Endothelial cell of umbilical vein (primary cell): ENCODE measurements around the gene EEF1A1. TPM values are rescaled to one million over a fixed set of nuclear protein-coding genes. Genes with fewer than 3 reads are reported as not detected.

Experiments used
- BruUV-seq: library from RNA; stranded (reverse); fragments of 400-500 nt; replicated peaks from 2 replicates; lab custom pipeline; 2021; lab: Mats Ljungman, UMichigan
- CTCF ChIA-PET: fragments of 300-600, 350-600 bp; sonication (Branson Sonifier 250); formaldehyde crosslinking; loops from one replicate; lab custom pipeline; 2021; ENCODE audit warnings: antibody characterized with exemption, inconsistent platforms; lab: Charles Lee
- POLR2A ChIA-PET: fragments of 300-600, 350-600 bp; sonication (Branson Sonifier 250); formaldehyde crosslinking; loops from one replicate; lab custom pipeline; 2021; ENCODE audit warnings: antibody characterized with exemption, inconsistent platforms; lab: Charles Lee
- DNase-seq: peaks from one replicate; pipeline ENCODE4 v3.0.0-alpha.2; 2011; ENCODE audit warnings: low read depth, low spot score
- FAIRE-seq: peaks from 2 replicates; lab custom pipeline; 2011; peaks lifted over from hg19 to GRCh38; lab: Jason Lieb, UNC
- H2AFZ ChIP-seq: 2 replicates; pipeline ENCODE4 v1.6.0; 2012; ENCODE audit warnings: low read depth, low read length, control low read depth, inconsistent platforms
- H3K27ac ChIP-seq: 2 replicates; pipeline ENCODE4 v1.5.1; 2011; ENCODE audit warnings: low read depth, mild to moderate bottlenecking, control low read depth, low read length, moderate library complexity; ENCODE audit not compliant: insufficient read depth
- H3K27me3 ChIP-seq, 2 experiments: 2 replicates each; pipeline versions ENCODE4 v1.6.0 to v1.6.1; 2011; ENCODE audit warnings: low read length in 2 of 2, mixed read lengths in 1 of 2; ENCODE audit not compliant: control insufficient read depth in 2 of 2, insufficient read depth in 2 of 2
- H3K36me3 ChIP-seq, 2 experiments: 2 replicates in 1 of 2; 3 replicates in 1 of 2; pipeline ENCODE4 v1.5.1; 2011; ENCODE audit warnings: low read length in 2 of 2, mild to moderate bottlenecking in 1 of 2, moderate library complexity in 1 of 2; ENCODE audit not compliant: control insufficient read depth in 2 of 2, insufficient read depth in 2 of 2; ENCODE audit errors: extremely low read depth in 1 of 2
- H3K4me1 ChIP-seq: 3 replicates; pipeline ENCODE4 v1.5.1; 2011; ENCODE audit warnings: mild to moderate bottlenecking, low read length; ENCODE audit not compliant: control insufficient read depth, insufficient read depth; ENCODE audit errors: extremely low read depth
- H3K4me2 ChIP-seq: 2 replicates; pipeline ENCODE4 v1.6.1; 2011; ENCODE audit warnings: low read length, control low read depth, mixed read lengths; ENCODE audit not compliant: insufficient read depth
- H3K4me3 ChIP-seq, 3 experiments: fragments of 200-600 bp in 1 of 3; sonication (generic), shearing (Covaris generic) in 1 of 3; replicated peaks in 1 of 3; 2 replicates each; pipeline ENCODE4 v1.5.1; 2011 to 2016; ENCODE audit warnings: control low read depth in 3 of 3, low read length in 3 of 3, mild to moderate bottlenecking in 2 of 3, inconsistent platforms in 1 of 3, low read depth in 1 of 3, moderate library complexity in 1 of 3; ENCODE audit not compliant: insufficient read depth in 1 of 3
- H3K79me2 ChIP-seq: 2 replicates; pipeline ENCODE4 v1.6.0; 2012; ENCODE audit warnings: low read length, inconsistent platforms; ENCODE audit not compliant: control insufficient read depth, insufficient read depth
- H3K9ac ChIP-seq: replicated peaks from 2 replicates; pipeline ENCODE3; 2011; ENCODE audit warnings: low read length, control low read depth; ENCODE audit not compliant: insufficient read depth; ENCODE audit errors: extremely low read depth
- H3K9me1 ChIP-seq: replicated peaks from 3 replicates; pipeline ENCODE4 v1.6.0; 2011; ENCODE audit warnings: mild to moderate bottlenecking, low read length; ENCODE audit not compliant: control insufficient read depth, insufficient read depth; ENCODE audit errors: extremely low read depth
- H3K9me3 ChIP-seq: replicated peaks from 2 replicates; pipeline ENCODE4 v1.5.1; 2012; ENCODE audit warnings: low read length, inconsistent platforms; ENCODE audit not compliant: control insufficient read depth, insufficient read depth
- H4K20me1 ChIP-seq: replicated peaks from 2 replicates; pipeline ENCODE3; 2011; ENCODE audit warnings: mild to moderate bottlenecking, low read length; ENCODE audit not compliant: control insufficient read depth, insufficient read depth; ENCODE audit errors: extremely low read depth
- EZH2 ChIP-seq: IDR thresholded peaks from 2 replicates; pipeline ENCODE4 v1.6.1; 2012; ENCODE audit warnings: borderline replicate concordance, low read depth, mild to moderate bottlenecking, moderate library complexity, low read length, inconsistent platforms; ENCODE audit not compliant: severe bottlenecking
- FOS ChIP-seq: IDR thresholded peaks from 2 replicates; pipeline ENCODE4 v1.6.1; 2011; ENCODE audit warnings: mild to moderate bottlenecking, low read length, moderate library complexity, borderline replicate concordance; ENCODE audit not compliant: insufficient read depth
- GATA2 ChIP-seq: IDR thresholded peaks from 2 replicates; pipeline ENCODE4 v1.7.0; 2011; ENCODE audit warnings: low read depth, mild to moderate bottlenecking, moderate library complexity, mixed read lengths, low read length; ENCODE audit not compliant: insufficient read length, insufficient read depth
- JUN ChIP-seq: IDR thresholded peaks from 2 replicates; pipeline ENCODE4 v1.6.1; 2011; ENCODE audit warnings: borderline replicate concordance, low read depth; ENCODE audit not compliant: insufficient read length, insufficient read depth
- MYC ChIP-seq: IDR thresholded peaks from one replicate; pipeline ENCODE4 v1.6.1; 2011; ENCODE audit warnings: mild to moderate bottlenecking, low read depth, low read length
- POLR2A ChIP-seq: IDR thresholded peaks from 2 replicates; pipeline ENCODE4 v1.6.1; 2012; ENCODE audit warnings: low read depth, mild to moderate bottlenecking, control low read depth, low read length
- POLR2AphosphoS5 ChIP-seq: IDR thresholded peaks from 2 replicates; pipeline ENCODE4 v1.6.1; 2012; ENCODE audit warnings: low read depth, mild to moderate bottlenecking, control low read depth, low read length, moderate library complexity; ENCODE audit not compliant: insufficient read depth
- dilution Hi-C: fragments of 300-500 bp; cut with MboI; formaldehyde crosslinking; loops from one replicate; pipeline ENCODE4 v1.15.0; 2019; ENCODE audit warnings: low sequenced_read_pairs; ENCODE audit not compliant: extremely low pct_ligation_motif_present
- intact Hi-C: fragments of 100-400 bp; cut with micrococcal nuclease; formaldehyde crosslinking; loops from one replicate; pipeline ENCODE4 v1.10.0; 2022
- polyA plus RNA-seq, 4 experiments: library from polyadenylated mRNA; depleted of rRNA in 3 of 4; stranded (reverse) in 3 of 4; unstranded in 1 of 4; fragments of >200 nt; gene quantifications; 2 replicates each; pipeline versions ENCODE4 v1.2.1 to v1.2.3, GENCODE V29; 2011 to 2012; ENCODE audit warnings: missing spikeins in 1 of 4
- total RNA-seq: library from RNA; stranded (reverse); gene quantifications from 2 replicates; pipeline ENCODE4 v1.2.3, GENCODE V29; 2021
- TF ChIP-seq, protein P1 (sequence below), 2 donors: IDR thresholded peaks; 1 replicate in 1 of 2; 2 replicates in 1 of 2; pipeline ENCODE4 v1.5.1; 2011; ENCODE audit warnings: low read length in 2 of 2, mild to moderate bottlenecking in 2 of 2, moderate library complexity in 2 of 2, control low read depth in 1 of 2, inconsistent platforms in 1 of 2, low read depth in 1 of 2; ENCODE audit not compliant: insufficient read depth in 1 of 2; ENCODE audit errors: extremely low read depth in 1 of 2
- TF ChIP-seq, protein P2 (sequence below): IDR thresholded peaks from 2 replicates; pipeline ENCODE4 v1.6.1; 2011; ENCODE audit not compliant: insufficient read depth, insufficient read length

The EEF1A1 gene
- total and polyA plus RNA-seq, 2 donors (not counting 3 experiments of a cell fraction or from before 2014, with no cell fraction given), result 9,186 to 11,104 TPM

DNA sequence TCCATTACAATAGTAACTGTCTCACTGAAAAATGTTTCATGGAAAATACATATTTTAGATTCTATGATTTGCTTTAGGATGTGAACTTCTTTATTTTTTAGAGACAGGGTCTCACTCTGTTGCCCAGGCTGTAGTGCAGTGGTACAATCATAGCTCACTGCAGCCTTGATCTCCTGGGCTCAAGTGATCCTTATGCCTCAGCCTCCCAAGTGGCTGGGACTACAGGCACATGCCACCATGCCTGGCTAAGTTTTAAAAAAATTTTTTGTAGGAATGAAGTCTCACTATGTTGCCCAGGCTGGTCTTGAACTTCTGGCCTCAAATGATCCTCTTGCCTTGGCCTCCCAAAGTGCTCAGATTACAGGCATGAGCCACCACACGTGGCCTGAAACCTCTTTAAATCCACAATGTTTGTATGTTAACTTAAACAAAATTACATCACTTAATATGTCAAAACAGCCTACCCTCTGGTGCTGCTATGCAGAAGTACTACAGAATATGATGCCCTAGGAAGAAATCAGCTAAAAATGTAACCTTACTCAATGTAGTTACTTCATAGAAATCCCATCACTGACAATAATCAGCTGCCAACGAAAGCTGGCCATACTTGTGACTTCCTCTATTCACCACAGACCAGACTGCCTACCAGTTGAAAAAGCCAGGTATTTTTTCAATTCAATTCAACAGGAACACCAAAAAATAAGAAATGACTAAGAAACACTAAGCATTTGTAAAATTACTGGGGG is 17.6 kb downstream of the EEF1A1 start:
- Histone ChIP-seq H3K9me3 (no peaks in the 10 kb centered on the region), H3K9me1 (no peaks in the 10 kb centered on the region), H3K27ac (no peak overlapping the region), H3K4me3 (no peak overlapping the region), H4K20me1 (no peaks in the 10 kb centered on the region), H2AFZ (no peak overlapping the region), H3K9ac (no peak overlapping the region), H3K4me1 (no peaks in the 10 kb centered on the region), H3K79me2 (no peaks in the 10 kb centered on the region), H3K4me2 (no peak overlapping the region), H3K36me3 (peaks cover 1 to 10% of the 10 kb centered on the region in 2 experiments), H3K27me3 (no peaks in the 10 kb centered on the region)
- ChIA-PET POLR2A (no interaction called here), CTCF (interaction anchor here (0.6 to 1.8 kb wide), 2 partner anchors 12 to 112 kb away, joined by 3 to 5 read pairs; no protein-coding TSS in a partner anchor)
- intact Hi-C loops, result no loop called here
- FAIRE-seq (no peak), DNase-seq (no peak)
- no TSS peak for BruUV-seq
- dilution Hi-C loops, result no loop called here
- TF ChIP-seq MYC (no peak), POLR2A (no peak), JUN (no peak), FOS (no peak), GATA2 (no peak), POLR2AphosphoS5 (no peak), EZH2 (no peak)
- TF ChIP-seq, protein P1, sequence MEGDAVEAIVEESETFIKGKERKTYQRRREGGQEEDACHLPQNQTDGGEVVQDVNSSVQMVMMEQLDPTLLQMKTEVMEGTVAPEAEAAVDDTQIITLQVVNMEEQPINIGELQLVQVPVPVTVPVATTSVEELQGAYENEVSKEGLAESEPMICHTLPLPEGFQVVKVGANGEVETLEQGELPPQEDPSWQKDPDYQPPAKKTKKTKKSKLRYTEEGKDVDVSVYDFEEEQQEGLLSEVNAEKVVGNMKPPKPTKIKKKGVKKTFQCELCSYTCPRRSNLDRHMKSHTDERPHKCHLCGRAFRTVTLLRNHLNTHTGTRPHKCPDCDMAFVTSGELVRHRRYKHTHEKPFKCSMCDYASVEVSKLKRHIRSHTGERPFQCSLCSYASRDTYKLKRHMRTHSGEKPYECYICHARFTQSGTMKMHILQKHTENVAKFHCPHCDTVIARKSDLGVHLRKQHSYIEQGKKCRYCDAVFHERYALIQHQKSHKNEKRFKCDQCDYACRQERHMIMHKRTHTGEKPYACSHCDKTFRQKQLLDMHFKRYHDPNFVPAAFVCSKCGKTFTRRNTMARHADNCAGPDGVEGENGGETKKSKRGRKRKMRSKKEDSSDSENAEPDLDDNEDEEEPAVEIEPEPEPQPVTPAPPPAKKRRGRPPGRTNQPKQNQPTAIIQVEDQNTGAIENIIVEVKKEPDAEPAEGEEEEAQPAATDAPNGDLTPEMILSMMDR (IDR thresholded peaks at IDR 0.05; ENCODE audit: extremely low read depth in 1 of 2, insufficient read depth in 1 of 2, low read depth in 1 of 2, low read length in 2 of 2), result no peak
- TF ChIP-seq, protein P2, sequence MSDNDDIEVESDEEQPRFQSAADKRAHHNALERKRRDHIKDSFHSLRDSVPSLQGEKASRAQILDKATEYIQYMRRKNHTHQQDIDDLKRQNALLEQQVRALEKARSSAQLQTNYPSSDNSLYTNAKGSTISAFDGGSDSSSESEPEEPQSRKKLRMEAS, result no peak
